Measurements from ENCODE around the gene SAP30BP. TPM values are rescaled to one million over a fixed set of nuclear protein-coding genes. Genes with fewer than 3 reads are reported as not detected.

SAP30BP gene
- total and polyA plus RNA-seq, 10 of the 15 experiments (the other 5 are each of a cell fraction or from before 2014, with no cell fraction given): 57.9 to 166 (median 94.5) TPM

- intact Hi-C loops (cut with micrococcal nuclease; ENCODE audit: unreplicated experiment): no loop called here
- 88% methylated on average over 7 of the region's 7 CpGs for WGBS (ENCODE audit: insufficient coverage, insufficient replicate concordance, low lambda C conversion rate, missing lambda C conversion rate)
- Histone ChIP-seq H3K4me2 (ENCODE audit: control insufficient read depth, insufficient read depth) (no peak overlapping the region), H3K27me3 (replicated peaks in 1 of 2; ENCODE audit: control insufficient read depth in 2 of 2, insufficient read depth in 2 of 2, low read length in 1 of 2) (no peaks in the 10 kb centered on the region), H2AFZ (ENCODE audit: control insufficient read depth, low read depth, low read length) (no peak overlapping the region), H3K4me1 (ENCODE audit: control insufficient read depth, insufficient read depth, low read length) (peaks cover 8% of the 10 kb centered on the region), H3K79me2 (ENCODE audit: control insufficient read depth, insufficient read depth, low read length) (no peaks in the 10 kb centered on the region), H3K4me3 (no peak overlapping the region), H3K27ac (ENCODE audit: control insufficient read depth, insufficient read depth) (no peak overlapping the region), H3K36me3 (ENCODE audit: control insufficient read depth in 2 of 2, insufficient read depth in 2 of 2, low read length in 1 of 2) (peaks cover 0 to 3% of the 10 kb centered on the region in 2 experiments; a peak in 2 of 4 replicates), H3K9ac (ENCODE audit: control insufficient read depth, insufficient read depth, low read length) (no peak overlapping the region), H4K20me1 (ENCODE audit: control insufficient read depth, insufficient read depth) (no peaks in the 10 kb centered on the region; the same call in 1 of the 2 replicates), H3K9me3 (replicated peaks; ENCODE audit: control insufficient read depth, insufficient read depth, low read length) (no peaks in the 10 kb centered on the region)
- in situ Hi-C loops (cut with MboI): loop anchor here (10.0 kb wide), 1 partner anchor 107 kb away; no protein-coding TSS in a partner anchor
- SMC1A ChIA-PET (ENCODE audit: uncharacterized antibody, unreplicated experiment): interaction anchor here (0.7 to 1.0 kb wide), 2 partner anchors 110 to 127 kb away, joined by 3 to 4 read pairs; no protein-coding TSS in a partner anchor
- CTCF ChIA-PET: interaction anchor here (1.4 to 13.0 kb wide), 5 partner anchors 12 to 116 kb away, joined by 3 to 349 read pairs (median 8); a partner anchor contains a TSS
- no peak for DNase-seq (ENCODE audit: low read depth, low spot score)
- BruUV-seq (replicated peaks): no TSS peak
- no peak for FAIRE-seq
- RAD21 ChIA-PET (ENCODE audit: unreplicated experiment): interaction anchor here (0.8 kb wide), 1 partner anchor 110 kb away, joined by 3 read pairs; no protein-coding TSS in a partner anchor
- ATAC-seq: no peak
- POLR2A ChIA-PET: interaction anchor here (0.6 kb wide), 1 partner anchor 92 kb away, joined by 3 read pairs; no protein-coding TSS in a partner anchor
- TF ChIP-seq BACH1 (IDR thresholded peaks at IDR 0.05; ENCODE audit: borderline replicate concordance) (no peak), EED (IDR thresholded peaks at IDR 0.05; ENCODE audit: low read depth) (no peak), PBX3 (IDR thresholded peaks at IDR 0.05; ENCODE audit: insufficient replicate concordance, low read depth, low read length) (no peak), ATF2 (IDR thresholded peaks at IDR 0.05; ENCODE audit: low read length) (no peak), NFIC (IDR thresholded peaks at IDR 0.05; ENCODE audit: low read depth, low read length) (no peak), ZNF274 (IDR thresholded peaks at IDR 0.05; ENCODE audit: insufficient read depth, insufficient read length) (no peak), ZBTB4 (CRISPR knock-in tag; IDR thresholded peaks at IDR 0.05) (no peak), BCL3 (IDR thresholded peaks at IDR 0.05; ENCODE audit: borderline replicate concordance, insufficient read depth, low read depth, low read length, poor library complexity, severe bottlenecking) (no peak), NR2C1 (IDR thresholded peaks at IDR 0.05) (no peak), IRF3 (IDR thresholded peaks at IDR 0.05) (no peak), NFYB (IDR thresholded peaks at IDR 0.05; ENCODE audit: insufficient read depth, low read depth, low read length) (no peak), TCF7 (IDR thresholded peaks at IDR 0.05; ENCODE audit: borderline replicate concordance) (no peak), RELA (IDR thresholded peaks at IDR 0.05; ENCODE audit: borderline replicate concordance, partially characterized antibody) (no peak)
Measured at GRCh38 chr17:75637551-75637950, 29.6 kb upstream of the SAP30BP start.
